Measurements from ENCODE around the gene GOT2. TPM values are rescaled to one million over a fixed set of nuclear protein-coding genes. Genes with fewer than 3 reads are reported as not detected.

The GOT2 gene
- total and polyA plus RNA-seq, 2 donors (not counting 3 experiments of a cell fraction or from before 2014, with no cell fraction given) = 53.4 to 127 TPM

DNA sequence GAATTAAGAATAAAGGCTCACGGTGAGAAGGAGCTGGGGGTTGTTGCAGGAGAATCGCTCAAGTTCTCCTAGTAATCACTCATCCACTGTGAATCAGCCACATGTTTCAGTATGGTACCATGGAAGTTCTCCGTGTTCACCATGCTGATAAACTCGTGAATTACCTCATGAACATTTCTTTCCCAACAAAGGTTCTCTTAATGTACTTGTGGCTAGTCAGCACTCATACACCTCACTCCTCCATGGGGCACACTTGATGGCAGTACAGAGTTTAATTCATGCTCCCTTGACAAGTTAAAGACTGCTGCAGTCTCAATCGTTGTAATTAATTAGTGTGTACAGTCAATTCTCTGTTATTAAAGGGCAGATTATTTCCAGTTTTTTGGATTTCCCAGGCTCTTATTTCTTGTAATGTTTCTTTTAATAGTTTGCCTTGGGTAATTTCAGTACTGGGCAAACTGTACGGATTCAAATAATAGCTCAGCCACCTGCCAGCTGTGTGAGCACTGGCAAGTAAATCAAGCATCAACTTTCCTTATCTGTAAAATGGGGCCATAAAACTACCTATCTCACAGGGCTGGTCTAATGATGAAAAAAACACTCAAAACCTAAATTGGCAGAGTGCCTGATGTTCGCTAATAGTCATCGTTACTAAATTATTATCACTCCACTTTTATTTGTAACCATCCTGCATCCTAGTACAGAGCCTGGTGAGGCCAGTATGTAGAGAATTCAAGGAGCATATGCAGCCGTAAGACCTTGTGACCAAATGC is 6.1 kb downstream of the GOT2 start:
- no TSS peak for BruUV-seq (replicated peaks)
- Histone ChIP-seq H3K9me1 (replicated peaks; ENCODE audit: control insufficient read depth, extremely low read depth, insufficient read depth, low read length) (no peaks in the 10 kb centered on the region), H4K20me1 (replicated peaks; ENCODE audit: control insufficient read depth, extremely low read depth, insufficient read depth, low read length) (no peaks in the 10 kb centered on the region), H3K4me3 (replicated peaks in 1 of 3; ENCODE audit: insufficient read depth in 1 of 3, low read depth in 1 of 3, low read length in 3 of 3) (no peak overlapping the region), H3K79me2 (ENCODE audit: control insufficient read depth, insufficient read depth, low read length) (peaks cover 68% of the 10 kb centered on the region), H3K4me1 (ENCODE audit: control insufficient read depth, extremely low read depth, insufficient read depth, low read length) (peaks cover 10% of the 10 kb centered on the region), H3K27me3 (ENCODE audit: control insufficient read depth in 2 of 2, insufficient read depth in 2 of 2, low read length in 2 of 2) (no peaks in the 10 kb centered on the region), H3K27ac (ENCODE audit: insufficient read depth, low read depth, low read length) (no peak overlapping the region), H3K36me3 (ENCODE audit: control insufficient read depth in 2 of 2, extremely low read depth in 1 of 2, insufficient read depth in 2 of 2, low read length in 2 of 2) (peaks cover 0 to 2% of the 10 kb centered on the region in 2 experiments), H3K9ac (replicated peaks; ENCODE audit: extremely low read depth, insufficient read depth, low read length) (no peak overlapping the region), H2AFZ (ENCODE audit: low read depth, low read length) (no peak overlapping the region), H3K9me3 (replicated peaks; ENCODE audit: control insufficient read depth, insufficient read depth, low read length) (no peaks in the 10 kb centered on the region), H3K4me2 (ENCODE audit: insufficient read depth, low read length) (no peak overlapping the region)
- FAIRE-seq (no peak), DNase-seq (ENCODE audit: low read depth, low spot score) (no peak)
- TF ChIP-seq POLR2A (IDR thresholded peaks at IDR 0.05; ENCODE audit: low read depth, low read length) = no peak
- TF ChIP-seq FOS (IDR thresholded peaks at IDR 0.05; ENCODE audit: borderline replicate concordance, insufficient read depth, low read length) = no peak
- TF ChIP-seq GATA2 (IDR thresholded peaks at IDR 0.05; ENCODE audit: insufficient read depth, insufficient read length, low read depth, low read length) = no peak
- TF ChIP-seq JUN (IDR thresholded peaks at IDR 0.05; ENCODE audit: borderline replicate concordance, insufficient read depth, insufficient read length, low read depth) = no peak
- TF ChIP-seq, protein P1, sequence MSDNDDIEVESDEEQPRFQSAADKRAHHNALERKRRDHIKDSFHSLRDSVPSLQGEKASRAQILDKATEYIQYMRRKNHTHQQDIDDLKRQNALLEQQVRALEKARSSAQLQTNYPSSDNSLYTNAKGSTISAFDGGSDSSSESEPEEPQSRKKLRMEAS (IDR thresholded peaks at IDR 0.05; ENCODE audit: insufficient read depth, insufficient read length) = no peak
- TF ChIP-seq MYC (IDR thresholded peaks at IDR 0.05; ENCODE audit: low read depth, low read length) = no peak
- no peak for TF ChIP-seq POLR2AphosphoS5 (IDR thresholded peaks at IDR 0.05; ENCODE audit: insufficient read depth, low read depth, low read length)
- dilution Hi-C loops (cut with MboI; ENCODE audit: extremely low pct_ligation_motif_present, low sequenced_read_pairs) (no loop called here), intact Hi-C loops (cut with micrococcal nuclease) (no loop called here)
- CTCF ChIA-PET = interaction anchor here (2.1 kb wide), 1 partner anchor 28 kb away, joined by 8 read pairs; no protein-coding TSS in a partner anchor
- POLR2A ChIA-PET = no interaction called here

All from endothelial cell of umbilical vein (primary cell).